ENCODE data around the gene CASP8.

- TF ChIP-seq CHD2 (IDR thresholded peaks at IDR 0.05; ENCODE audit: low read length) (no peak), CTCF (IDR thresholded peaks at IDR 0.05; ENCODE audit: control extremely low read depth in 1 of 3, insufficient read depth in 1 of 3, low read depth in 1 of 3, low read length in 3 of 3) (no peak), SIX5 (IDR thresholded peaks at IDR 0.05; ENCODE audit: low read depth, low read length) (no peak), FOSL1 (IDR thresholded peaks at IDR 0.05; ENCODE audit: insufficient read depth, low read depth, low read length) (no peak), ZNF274 (IDR thresholded peaks at IDR 0.05; ENCODE audit: borderline replicate concordance, extremely low read depth, low read length) (no peak), USF2 (IDR thresholded peaks at IDR 0.05; ENCODE audit: low read length) (no peak), CBX8 (IDR thresholded peaks at IDR 0.05; ENCODE audit: borderline replicate concordance, low read depth, low read length) (no peak), POLR2AphosphoS5 (IDR thresholded peaks at IDR 0.05; ENCODE audit: low read depth, low read length) (no peak), MAX (IDR thresholded peaks at IDR 0.05) (no peak)
Measured at GRCh38 chr2:201262718-201263117, 2.4 kb downstream of the CASP8 start.
